ENCODE results near the gene SLC9A9. TPM values are rescaled to one million over a fixed set of nuclear protein-coding genes. Genes with fewer than 3 reads are reported as not detected.

Gene SLC9A9
- total and polyA plus RNA-seq, 10 of the 15 experiments (the other 5 are each of a cell fraction or from before 2014, with no cell fraction given) = 3.5 to 14.2 (median 9.3) TPM

DNA sequence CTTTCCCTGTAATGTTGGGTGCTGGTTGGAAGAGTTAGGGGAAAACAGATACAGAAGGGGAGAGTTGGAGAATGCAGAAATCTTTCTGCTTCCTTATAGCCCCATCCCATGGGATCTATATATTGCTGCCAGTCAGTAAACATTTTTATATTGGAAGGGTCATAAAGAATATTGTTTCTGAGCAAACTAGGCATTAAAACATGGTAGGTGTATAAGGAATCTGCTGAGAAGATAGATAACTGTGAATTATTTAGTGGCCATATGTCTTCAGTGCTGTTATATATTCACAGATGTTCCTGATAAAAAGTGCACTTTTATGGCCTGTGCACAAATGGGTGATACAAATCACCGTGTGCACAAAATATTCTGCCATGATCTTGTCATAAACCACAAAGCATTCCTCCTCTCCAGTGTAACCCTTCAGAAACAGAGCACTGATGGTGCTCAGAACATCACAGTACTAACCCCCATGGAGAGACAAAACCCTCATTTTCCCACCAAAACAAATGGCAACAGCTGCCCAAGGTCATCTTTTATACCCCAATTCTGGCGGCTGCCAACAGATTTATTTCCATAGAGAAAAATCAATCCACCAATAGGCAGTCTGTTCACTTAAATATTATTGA lies 269.3 kb downstream of the SLC9A9 start:
- in situ Hi-C loops (cut with MboI) = no loop called here
- no peak for FAIRE-seq
- RAD21 ChIA-PET (ENCODE audit: unreplicated experiment) = no interaction called here

DNA sequence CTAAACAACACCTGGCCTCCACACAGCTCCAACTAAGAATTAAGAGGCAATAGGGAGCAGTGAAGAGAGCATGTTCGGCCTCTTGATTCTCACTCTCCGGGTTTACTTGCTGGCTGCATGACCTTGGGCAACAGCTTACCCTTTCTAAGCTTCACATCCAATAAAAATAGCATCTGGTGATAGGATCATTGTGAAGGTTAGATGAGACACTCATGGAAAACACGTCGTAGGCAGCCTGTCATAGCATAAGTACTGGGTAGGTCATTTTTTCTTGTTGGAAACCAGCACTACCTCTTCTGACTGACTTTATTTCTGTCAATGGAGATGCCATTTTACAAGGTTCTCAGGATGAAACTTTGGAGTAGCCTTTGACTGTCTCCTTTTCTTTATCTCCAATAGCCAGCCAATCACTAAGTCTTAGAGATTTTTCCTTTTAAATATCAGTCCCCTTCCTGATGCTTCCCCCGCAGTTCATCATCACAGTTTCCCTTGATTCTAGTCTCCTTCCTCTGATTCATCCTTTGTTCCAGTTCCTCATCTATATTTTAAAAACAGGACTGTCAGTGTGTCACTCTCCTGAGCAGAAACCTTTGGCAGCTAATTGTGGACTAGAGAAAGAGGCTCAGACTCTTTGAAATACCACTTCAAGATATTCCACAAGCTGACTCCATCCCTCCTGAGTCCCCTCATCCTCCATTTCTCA lies 271.5 kb downstream of the SLC9A9 start:
- no TSS peak for BruUV-seq (replicated peaks)
- Histone ChIP-seq H2AFZ (ENCODE audit: control insufficient read depth, low read depth, low read length) (no peak overlapping the region), H3K9ac (ENCODE audit: control insufficient read depth, insufficient read depth, low read length) (no peak overlapping the region), H3K9me3 (replicated peaks; ENCODE audit: control insufficient read depth, insufficient read depth, low read length) (no peaks in the 10 kb centered on the region), H3K4me2 (ENCODE audit: control insufficient read depth, insufficient read depth) (no peak overlapping the region), H3K36me3 (ENCODE audit: control insufficient read depth in 2 of 2, insufficient read depth in 2 of 2, low read length in 1 of 2) (no peaks in the 10 kb centered on the region; a peak in 1 of 4 replicates), H4K20me1 (ENCODE audit: control insufficient read depth, insufficient read depth) (no peaks in the 10 kb centered on the region), H3K79me2 (ENCODE audit: control insufficient read depth, insufficient read depth, low read length) (no peaks in the 10 kb centered on the region), H3K4me3 (no peak overlapping the region), H3K27me3 (replicated peaks in 1 of 2; ENCODE audit: control insufficient read depth in 2 of 2, insufficient read depth in 2 of 2, low read length in 1 of 2) (no peaks in the 10 kb centered on the region), H3K27ac (ENCODE audit: control insufficient read depth, insufficient read depth) (no peak overlapping the region), H3K4me1 (ENCODE audit: control insufficient read depth, insufficient read depth, low read length) (peaks cover 1% of the 10 kb centered on the region)
- DNase-seq (ENCODE audit: low read depth, low spot score) = no peak
- WGBS (ENCODE audit: insufficient coverage, insufficient replicate concordance, low lambda C conversion rate, missing lambda C conversion rate) = 87% methylated on average over 5 of the region's 5 CpGs
- FAIRE-seq = no peak
- ChIA-PET POLR2A (no interaction called here), CTCF (interaction anchor here (1.0 kb wide), 1 partner anchor 10 kb away, joined by 3 read pairs; no protein-coding TSS in a partner anchor), SMC1A (ENCODE audit: uncharacterized antibody, unreplicated experiment) (interaction anchor here (1.0 kb wide), 1 partner anchor 97 kb away, joined by 3 read pairs; no protein-coding TSS in a partner anchor), RAD21 (ENCODE audit: unreplicated experiment) (no interaction called here)
- in situ Hi-C loops (cut with MboI) = no loop called here
- intact Hi-C loops (cut with micrococcal nuclease; ENCODE audit: unreplicated experiment) = no loop called here
- ATAC-seq = no peak
- TF ChIP-seq, protein P1, sequence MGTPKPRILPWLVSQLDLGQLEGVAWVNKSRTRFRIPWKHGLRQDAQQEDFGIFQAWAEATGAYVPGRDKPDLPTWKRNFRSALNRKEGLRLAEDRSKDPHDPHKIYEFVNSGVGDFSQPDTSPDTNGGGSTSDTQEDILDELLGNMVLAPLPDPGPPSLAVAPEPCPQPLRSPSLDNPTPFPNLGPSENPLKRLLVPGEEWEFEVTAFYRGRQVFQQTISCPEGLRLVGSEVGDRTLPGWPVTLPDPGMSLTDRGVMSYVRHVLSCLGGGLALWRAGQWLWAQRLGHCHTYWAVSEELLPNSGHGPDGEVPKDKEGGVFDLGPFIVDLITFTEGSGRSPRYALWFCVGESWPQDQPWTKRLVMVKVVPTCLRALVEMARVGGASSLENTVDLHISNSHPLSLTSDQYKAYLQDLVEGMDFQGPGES (IDR thresholded peaks at IDR 0.05) = no peak
- TF ChIP-seq JUNB (IDR thresholded peaks at IDR 0.05) (no peak), EZH2 (IDR thresholded peaks at IDR 0.05; ENCODE audit: borderline replicate concordance, control insufficient read depth, low read depth, low read length) (no peak), ETV6 (conservative IDR thresholded peaks at IDR 0.05 in 1 of 2, IDR thresholded peaks at IDR 0.05 in 1 of 2; ENCODE audit: borderline replicate concordance in 1 of 2, low read depth in 1 of 2) (no peak), E2F4 (IDR thresholded peaks at IDR 0.05; ENCODE audit: low read depth, low read length) (no peak)
- TF ChIP-seq, protein P2, sequence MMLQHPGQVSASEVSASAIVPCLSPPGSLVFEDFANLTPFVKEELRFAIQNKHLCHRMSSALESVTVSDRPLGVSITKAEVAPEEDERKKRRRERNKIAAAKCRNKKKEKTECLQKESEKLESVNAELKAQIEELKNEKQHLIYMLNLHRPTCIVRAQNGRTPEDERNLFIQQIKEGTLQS (IDR thresholded peaks at IDR 0.05; ENCODE audit: borderline replicate concordance, extremely low read depth, low read depth, low read length) = no peak

More for the DNA sequence above, 269.3 kb downstream of the SLC9A9 start:
- DNase-seq (ENCODE audit: low read depth, low spot score) (no peak), ATAC-seq (no peak)
- CTCF ChIA-PET = no interaction called here
- H3K27ac ChIP-seq (ENCODE audit: control insufficient read depth, insufficient read depth) = no peak overlapping the region
- no peaks in the 10 kb centered on the region for H4K20me1 ChIP-seq (ENCODE audit: control insufficient read depth, insufficient read depth)
- no peak overlapping the region for H3K4me3 ChIP-seq
- H2AFZ ChIP-seq (ENCODE audit: control insufficient read depth, low read depth, low read length) = no peak overlapping the region
- intact Hi-C loops (cut with micrococcal nuclease; ENCODE audit: unreplicated experiment) = no loop called here
- TF ChIP-seq NFIC (IDR thresholded peaks at IDR 0.05; ENCODE audit: low read depth, low read length) (no peak), MXI1 (IDR thresholded peaks at IDR 0.05; ENCODE audit: low read depth, low read length) (no peak)
- TF ChIP-seq, protein P3, sequence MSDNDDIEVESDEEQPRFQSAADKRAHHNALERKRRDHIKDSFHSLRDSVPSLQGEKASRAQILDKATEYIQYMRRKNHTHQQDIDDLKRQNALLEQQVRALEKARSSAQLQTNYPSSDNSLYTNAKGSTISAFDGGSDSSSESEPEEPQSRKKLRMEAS (IDR thresholded peaks at IDR 0.05; ENCODE audit: low read depth, low read length) = no peak
- peaks cover 10% of the 10 kb centered on the region for H3K4me1 ChIP-seq (ENCODE audit: control insufficient read depth, insufficient read depth, low read length)
- no peaks in the 10 kb centered on the region for H3K27me3 ChIP-seq (replicated peaks in 1 of 2; ENCODE audit: control insufficient read depth in 2 of 2, insufficient read depth in 2 of 2, low read length in 1 of 2)
- 96% methylated on average over 2 of the region's 2 CpGs for WGBS (ENCODE audit: insufficient coverage, insufficient replicate concordance, low lambda C conversion rate, missing lambda C conversion rate)
- H3K9ac ChIP-seq (ENCODE audit: control insufficient read depth, insufficient read depth, low read length) = no peak overlapping the region
- no peaks in the 10 kb centered on the region; a peak in 1 of 4 replicates for H3K36me3 ChIP-seq (ENCODE audit: control insufficient read depth in 2 of 2, insufficient read depth in 2 of 2, low read length in 1 of 2)
- SMC1A ChIA-PET (ENCODE audit: uncharacterized antibody, unreplicated experiment) = no interaction called here
- H3K79me2 ChIP-seq (ENCODE audit: control insufficient read depth, insufficient read depth, low read length) = no peaks in the 10 kb centered on the region
- POLR2A ChIA-PET = no interaction called here
- no peaks in the 10 kb centered on the region for H3K9me3 ChIP-seq (replicated peaks; ENCODE audit: control insufficient read depth, insufficient read depth, low read length)
- no peak overlapping the region for H3K4me2 ChIP-seq (ENCODE audit: control insufficient read depth, insufficient read depth)
- no TSS peak for BruUV-seq (replicated peaks)
